ENCODE results near the gene CYB561D2. TPM values are rescaled to one million over a fixed set of nuclear protein-coding genes. Genes with fewer than 3 reads are reported as not detected.

Gene CYB561D2
- total RNA-seq, 1 donor from 2014 or later, result 11.5 TPM

- intact Hi-C loops (cut with DNase I), result no loop called here
- Histone ChIP-seq H3K36me3 (peaks cover 0 to 17% of the 10 kb centered on the region in 2 donors), H3K4me1 (peaks cover 42% of the 10 kb centered on the region), H3K27ac (no peak overlapping the region), H3K9me3 (no peaks in the 10 kb centered on the region), H3K27me3 (no peaks in the 10 kb centered on the region), H3K4me3 (no peak overlapping the region)
- DNase-seq (ENCODE audit: extremely low spot score in 2 of 2), result no peak
- TF ChIP-seq POLR2A (IDR thresholded peaks at IDR 0.05) (no peak), POLR2AphosphoS5 (IDR thresholded peaks at IDR 0.05; ENCODE audit: insufficient read depth in 1 of 2, low read depth in 1 of 2) (no peak)
- TF ChIP-seq, protein P1, sequence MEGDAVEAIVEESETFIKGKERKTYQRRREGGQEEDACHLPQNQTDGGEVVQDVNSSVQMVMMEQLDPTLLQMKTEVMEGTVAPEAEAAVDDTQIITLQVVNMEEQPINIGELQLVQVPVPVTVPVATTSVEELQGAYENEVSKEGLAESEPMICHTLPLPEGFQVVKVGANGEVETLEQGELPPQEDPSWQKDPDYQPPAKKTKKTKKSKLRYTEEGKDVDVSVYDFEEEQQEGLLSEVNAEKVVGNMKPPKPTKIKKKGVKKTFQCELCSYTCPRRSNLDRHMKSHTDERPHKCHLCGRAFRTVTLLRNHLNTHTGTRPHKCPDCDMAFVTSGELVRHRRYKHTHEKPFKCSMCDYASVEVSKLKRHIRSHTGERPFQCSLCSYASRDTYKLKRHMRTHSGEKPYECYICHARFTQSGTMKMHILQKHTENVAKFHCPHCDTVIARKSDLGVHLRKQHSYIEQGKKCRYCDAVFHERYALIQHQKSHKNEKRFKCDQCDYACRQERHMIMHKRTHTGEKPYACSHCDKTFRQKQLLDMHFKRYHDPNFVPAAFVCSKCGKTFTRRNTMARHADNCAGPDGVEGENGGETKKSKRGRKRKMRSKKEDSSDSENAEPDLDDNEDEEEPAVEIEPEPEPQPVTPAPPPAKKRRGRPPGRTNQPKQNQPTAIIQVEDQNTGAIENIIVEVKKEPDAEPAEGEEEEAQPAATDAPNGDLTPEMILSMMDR (IDR thresholded peaks at IDR 0.05), result no peak
These were observed 25.6 kb upstream of the CYB561D2 start for GRCh38 chr3:50325113-50325480.

DNA sequence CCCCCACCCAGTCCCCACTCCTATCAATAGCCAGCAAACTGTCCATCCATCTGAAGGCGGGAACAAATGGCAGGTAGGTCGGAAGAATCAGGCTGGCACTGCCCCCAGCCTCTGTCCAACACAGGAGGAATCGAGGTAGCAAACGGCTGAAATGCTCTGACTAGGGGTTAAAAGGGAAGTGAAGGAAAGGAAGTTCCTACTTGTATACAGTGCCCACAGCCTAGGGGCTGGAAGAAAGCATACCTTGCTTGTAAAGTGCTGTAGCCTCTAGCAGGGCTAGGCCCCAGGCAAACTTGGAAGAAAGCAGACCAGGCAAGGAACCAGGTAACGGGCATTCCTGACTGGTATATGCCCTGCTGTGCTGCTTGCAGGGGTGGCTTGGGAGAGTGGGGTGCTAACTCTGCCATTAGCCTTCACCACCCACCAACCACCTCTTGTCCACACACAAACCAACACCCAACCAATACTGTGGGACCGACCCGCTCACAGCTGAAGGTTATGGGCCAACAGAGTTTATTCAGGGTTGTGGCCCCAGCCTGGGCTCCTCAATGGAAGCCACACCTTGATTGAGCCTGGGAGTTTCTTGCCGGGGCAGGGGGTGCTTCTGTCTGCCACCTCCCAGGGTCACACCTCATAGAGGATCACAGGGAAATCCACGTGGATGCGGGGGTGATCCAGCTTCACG, 25.0 kb upstream of the CYB561D2 start:
- intact Hi-C loops (cut with DNase I), result no loop called here
- Histone ChIP-seq H3K4me3 (no peak overlapping the region), H3K36me3 (peaks cover 0 to 23% of the 10 kb centered on the region in 2 donors), H3K4me1 (peaks cover 36% of the 10 kb centered on the region), H3K27me3 (no peaks in the 10 kb centered on the region), H3K27ac (no peak overlapping the region), H3K9me3 (no peaks in the 10 kb centered on the region)
- TF ChIP-seq POLR2AphosphoS5 (IDR thresholded peaks at IDR 0.05; ENCODE audit: insufficient read depth in 1 of 2, low read depth in 1 of 2), result no peak
- TF ChIP-seq, protein P1 (IDR thresholded peaks at IDR 0.05), result no peak
- TF ChIP-seq POLR2A (IDR thresholded peaks at IDR 0.05), result no peak
- no peak for DNase-seq (ENCODE audit: extremely low spot score in 2 of 2)

GRCh38 chr3:50326182-50326541, 24.5 kb upstream of the CYB561D2 start:
- TF ChIP-seq POLR2A (IDR thresholded peaks at IDR 0.05), result no peak
- no peak for TF ChIP-seq POLR2AphosphoS5 (IDR thresholded peaks at IDR 0.05; ENCODE audit: insufficient read depth in 1 of 2, low read depth in 1 of 2)
- TF ChIP-seq, protein P1 (IDR thresholded peaks at IDR 0.05), result no peak
- Histone ChIP-seq H3K9me3 (no peaks in the 10 kb centered on the region), H3K4me1 (peaks cover 35% of the 10 kb centered on the region), H3K36me3 (peaks cover 0 to 28% of the 10 kb centered on the region in 2 donors), H3K27ac (no peak overlapping the region), H3K27me3 (no peaks in the 10 kb centered on the region), H3K4me3 (no peak overlapping the region)
- intact Hi-C loops (cut with DNase I), result no loop called here
- no peak for DNase-seq (ENCODE audit: extremely low spot score in 2 of 2)

DNA sequence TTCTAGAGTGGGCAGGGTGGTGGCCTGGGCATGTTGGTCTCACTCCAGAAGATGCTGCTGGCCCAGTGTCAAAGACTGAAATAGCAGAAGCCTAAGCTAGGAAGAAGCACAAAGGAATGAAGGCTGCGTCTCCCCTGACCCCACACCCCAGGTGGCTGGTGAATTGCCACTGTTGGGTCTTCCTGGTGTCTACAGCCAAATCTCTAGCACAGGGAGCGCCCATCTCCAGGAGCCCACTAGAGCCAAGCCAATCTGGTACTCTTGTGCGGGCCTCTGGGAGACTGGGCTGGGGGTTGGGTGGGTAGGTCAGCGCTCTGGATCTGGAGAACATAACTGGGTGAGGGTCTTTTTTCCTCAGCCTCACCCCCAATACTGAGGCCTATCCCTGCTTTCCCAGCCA, 23.5 kb upstream of the CYB561D2 start:
- Histone ChIP-seq H3K27ac (peak overlapping the region; percentile 63), H3K4me1 (peaks cover 30% of the 10 kb centered on the region)

More for the DNA sequence above, 23.5 kb upstream of the CYB561D2 start:
- intact Hi-C loops (cut with DNase I), result no loop called here
- H3K4me3 ChIP-seq, result peak overlapping the region; percentile 83 to 94
- no peaks in the 10 kb centered on the region for H3K9me3 ChIP-seq
- TF ChIP-seq POLR2A (IDR thresholded peaks at IDR 0.05), result no peak
- TF ChIP-seq POLR2AphosphoS5 (IDR thresholded peaks at IDR 0.05; ENCODE audit: insufficient read depth in 1 of 2, low read depth in 1 of 2), result no peak
- TF ChIP-seq, protein P1 (IDR thresholded peaks at IDR 0.05), result no peak
- no peaks in the 10 kb centered on the region for H3K27me3 ChIP-seq
- peaks cover 0 to 37% of the 10 kb centered on the region in 2 donors for H3K36me3 ChIP-seq
- no peak for DNase-seq (ENCODE audit: extremely low spot score in 2 of 2)

All from vagina (tissue), 2 donors.